BE2C (cell line): ENCODE measurements around the gene SHC3.

Source experiments
- DNase-seq: peaks from one replicate; pipeline ENCODE4 v3.0.0-alpha.2; 2020
- H3K27me3 ChIP-seq: fragments of 250-450 bp; sonication (Bioruptor Pico); 2 replicates; pipeline ENCODE4 v1.5.1; 2020; ENCODE audit warnings: mild to moderate bottlenecking
- H3K36me3 ChIP-seq: fragments of 250-450 bp; sonication (Bioruptor Pico); 2 replicates; pipeline ENCODE4 v1.5.1; 2020; ENCODE audit warnings: mild to moderate bottlenecking
- H3K4me1 ChIP-seq: fragments of 250-450 bp; sonication (Bioruptor Pico); 2 replicates; pipeline ENCODE4 v1.5.1; 2020
- H3K4me3 ChIP-seq: 2 replicates; pipeline ENCODE4 v1.5.1; 2011; ENCODE audit warnings: low read depth, low read length
- H3K9me3 ChIP-seq: fragments of 250-450 bp; sonication (Bioruptor Pico); 2 replicates; pipeline ENCODE4 v1.5.1; 2020
- TF ChIP-seq, protein P1 (sequence below): IDR thresholded peaks from 2 replicates; pipeline ENCODE4 v1.5.1; 2012; ENCODE audit warnings: mild to moderate bottlenecking, low read depth, low read length

Gene SHC3

DNA sequence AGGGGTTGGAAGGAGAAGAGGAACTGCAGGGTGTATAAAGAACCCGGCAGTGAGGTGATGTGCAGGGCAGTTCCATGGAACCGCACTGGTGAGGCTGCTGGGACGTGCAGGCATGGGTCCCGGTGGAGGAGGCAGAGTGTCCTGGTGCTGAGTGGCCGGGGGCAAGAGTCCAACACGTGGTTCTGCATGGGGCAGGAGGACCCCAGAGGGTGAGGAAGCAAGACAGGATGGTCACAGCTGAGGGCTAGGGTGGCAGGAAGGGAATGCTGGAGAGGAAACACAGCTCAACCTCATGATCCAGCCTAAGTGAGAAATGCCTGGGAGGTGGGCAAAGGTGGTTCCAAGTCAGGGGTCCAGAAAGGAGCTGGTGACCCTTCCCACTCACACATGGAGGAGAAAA lies 100.2 kb downstream of the SHC3 start:
- H3K4me1 ChIP-seq = peaks cover 4% of the 10 kb centered on the region
- H3K9me3 ChIP-seq = no peaks in the 10 kb centered on the region; the same call in 1 of the 2 replicates
- TF ChIP-seq, protein P1, sequence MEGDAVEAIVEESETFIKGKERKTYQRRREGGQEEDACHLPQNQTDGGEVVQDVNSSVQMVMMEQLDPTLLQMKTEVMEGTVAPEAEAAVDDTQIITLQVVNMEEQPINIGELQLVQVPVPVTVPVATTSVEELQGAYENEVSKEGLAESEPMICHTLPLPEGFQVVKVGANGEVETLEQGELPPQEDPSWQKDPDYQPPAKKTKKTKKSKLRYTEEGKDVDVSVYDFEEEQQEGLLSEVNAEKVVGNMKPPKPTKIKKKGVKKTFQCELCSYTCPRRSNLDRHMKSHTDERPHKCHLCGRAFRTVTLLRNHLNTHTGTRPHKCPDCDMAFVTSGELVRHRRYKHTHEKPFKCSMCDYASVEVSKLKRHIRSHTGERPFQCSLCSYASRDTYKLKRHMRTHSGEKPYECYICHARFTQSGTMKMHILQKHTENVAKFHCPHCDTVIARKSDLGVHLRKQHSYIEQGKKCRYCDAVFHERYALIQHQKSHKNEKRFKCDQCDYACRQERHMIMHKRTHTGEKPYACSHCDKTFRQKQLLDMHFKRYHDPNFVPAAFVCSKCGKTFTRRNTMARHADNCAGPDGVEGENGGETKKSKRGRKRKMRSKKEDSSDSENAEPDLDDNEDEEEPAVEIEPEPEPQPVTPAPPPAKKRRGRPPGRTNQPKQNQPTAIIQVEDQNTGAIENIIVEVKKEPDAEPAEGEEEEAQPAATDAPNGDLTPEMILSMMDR = no peak
- H3K27me3 ChIP-seq = no peaks in the 10 kb centered on the region
- H3K4me3 ChIP-seq = no peak overlapping the region
- DNase-seq = no peak
- H3K36me3 ChIP-seq = peaks cover 37% of the 10 kb centered on the region

DNA sequence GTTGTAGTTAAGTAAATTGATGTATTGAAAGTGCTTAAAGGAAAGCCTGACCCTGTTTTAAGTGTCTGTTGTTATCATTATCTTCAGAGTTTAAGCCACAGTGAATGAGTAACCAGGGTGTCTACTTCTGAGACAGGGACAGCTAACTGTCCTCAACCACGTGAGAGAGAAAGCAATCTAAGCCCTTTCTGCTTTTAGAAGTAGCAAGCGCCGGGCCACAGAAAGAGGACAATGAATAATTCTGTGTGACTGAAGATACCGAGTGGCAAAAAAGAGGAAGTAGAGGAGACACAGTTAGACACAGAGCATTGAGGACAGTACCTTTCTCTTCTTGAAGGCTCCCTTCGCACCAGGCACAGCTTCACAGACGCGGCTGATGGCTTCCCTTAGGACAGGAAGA lies 101.1 kb downstream of the SHC3 start:
- TF ChIP-seq, protein P1 = no peak
- Histone ChIP-seq H3K4me3 (no peak overlapping the region), H3K9me3 (no peaks in the 10 kb centered on the region; the same call in 1 of the 2 replicates), H3K4me1 (peaks cover 5% of the 10 kb centered on the region), H3K27me3 (no peaks in the 10 kb centered on the region), H3K36me3 (peaks cover 46% of the 10 kb centered on the region)
- DNase-seq = no peak

DNA sequence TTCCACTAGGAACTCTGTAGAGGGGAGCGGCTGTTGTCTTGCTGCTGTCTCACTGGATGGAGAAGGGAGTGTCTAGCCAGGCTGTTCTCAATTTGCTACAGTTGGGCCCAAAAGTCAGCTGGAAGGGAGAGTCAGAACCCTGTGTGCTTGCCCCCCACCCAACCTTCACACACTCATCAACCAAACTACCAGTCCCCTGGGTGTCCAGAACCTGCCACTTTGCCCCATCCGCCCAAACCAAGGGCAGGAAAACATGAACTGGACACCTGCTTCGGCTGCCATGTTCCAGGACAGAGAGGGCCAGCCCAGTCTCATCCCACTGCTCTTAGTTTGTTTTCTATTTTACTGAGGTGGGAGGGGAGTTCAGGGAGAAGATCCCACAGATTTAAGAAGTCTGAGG lies 105.2 kb downstream of the SHC3 start:
- no peaks in the 10 kb centered on the region for H3K27me3 ChIP-seq
- no peaks in the 10 kb centered on the region; the same call in 1 of the 2 replicates for H3K9me3 ChIP-seq
- peaks cover 5% of the 10 kb centered on the region for H3K4me1 ChIP-seq
- H3K36me3 ChIP-seq = peaks cover 73% of the 10 kb centered on the region
- TF ChIP-seq, protein P1 = no peak
- no peak overlapping the region for H3K4me3 ChIP-seq
- no peak for DNase-seq

DNA sequence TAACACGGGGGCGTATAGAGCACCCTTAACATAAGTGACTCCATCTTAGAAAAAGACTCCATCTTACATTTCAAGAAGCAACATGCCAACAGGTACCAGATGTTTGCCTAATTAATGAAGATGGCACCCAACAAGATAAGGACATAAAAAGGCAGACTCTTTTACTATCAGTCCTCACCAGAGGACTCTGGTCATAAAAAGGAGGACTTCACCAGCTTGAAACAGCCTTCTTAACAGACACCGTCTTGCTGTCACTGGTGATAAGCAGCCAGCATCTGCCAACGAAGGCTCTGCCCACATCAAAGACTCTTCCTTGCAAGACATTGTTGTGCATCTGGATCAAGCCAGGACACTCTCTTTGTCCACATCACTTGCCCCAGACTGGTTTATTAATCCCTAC lies 107.0 kb downstream of the SHC3 start:
- no peak overlapping the region for H3K4me3 ChIP-seq
- peaks cover 5% of the 10 kb centered on the region for H3K4me1 ChIP-seq
- no peaks in the 10 kb centered on the region for H3K27me3 ChIP-seq
- H3K36me3 ChIP-seq = peaks cover 68% of the 10 kb centered on the region
- no peaks in the 10 kb centered on the region; the same call in 1 of the 2 replicates for H3K9me3 ChIP-seq
- no peak for DNase-seq
- TF ChIP-seq, protein P1 = no peak

DNA sequence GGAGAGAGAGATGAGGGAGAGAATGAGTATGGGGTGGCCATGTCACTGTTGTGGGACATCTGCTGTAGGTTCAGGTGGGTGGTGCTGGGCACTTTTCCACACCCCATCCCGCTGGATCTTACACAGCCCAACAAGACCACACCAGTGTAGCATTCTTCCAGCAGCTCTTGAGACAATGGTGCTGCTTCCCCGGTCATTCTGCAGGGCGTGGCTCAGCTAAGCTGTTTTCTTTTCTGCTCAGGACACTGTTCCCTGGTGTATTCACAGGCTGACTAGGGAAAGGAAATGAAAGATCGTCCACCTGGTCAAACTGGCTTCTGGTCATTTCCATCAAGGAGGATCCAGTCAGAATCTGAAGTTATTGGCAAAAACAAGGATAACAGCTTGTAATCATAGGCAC lies 111.8 kb downstream of the SHC3 start:
- no peak overlapping the region for H3K4me3 ChIP-seq
- H3K36me3 ChIP-seq = peaks cover 52% of the 10 kb centered on the region
- H3K27me3 ChIP-seq = no peaks in the 10 kb centered on the region
- TF ChIP-seq, protein P1 = no peak
- no peaks in the 10 kb centered on the region for H3K9me3 ChIP-seq
- no peaks in the 10 kb centered on the region for H3K4me1 ChIP-seq
- DNase-seq = no peak

DNA sequence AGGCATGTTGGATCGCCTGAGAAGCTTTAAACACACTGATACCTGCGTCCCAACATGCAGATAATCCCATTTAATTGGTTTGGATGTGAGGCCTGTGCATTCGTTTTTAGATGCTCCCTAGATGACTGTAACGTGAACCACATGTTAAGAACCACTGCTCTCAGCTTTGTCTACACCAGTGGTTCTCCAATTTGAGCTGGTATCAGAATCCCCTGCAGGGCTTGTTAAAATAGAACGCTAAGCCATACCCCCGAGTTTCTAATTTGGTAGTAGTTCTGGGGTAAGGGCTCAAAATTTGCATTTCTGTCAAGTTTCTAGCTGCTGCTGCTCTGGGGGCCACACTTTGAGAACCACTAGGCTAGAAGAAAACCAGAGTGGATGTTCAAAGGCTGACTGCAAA lies 112.7 kb downstream of the SHC3 start:
- no peak for DNase-seq
- no peaks in the 10 kb centered on the region for H3K27me3 ChIP-seq

More for the DNA sequence above, 112.7 kb downstream of the SHC3 start:
- Histone ChIP-seq H3K4me1 (no peaks in the 10 kb centered on the region), H3K9me3 (no peaks in the 10 kb centered on the region), H3K4me3 (no peak overlapping the region), H3K36me3 (peaks cover 49% of the 10 kb centered on the region)
- TF ChIP-seq, protein P1 = no peak
